HepG2 (cell line): ENCODE data around the gene SLC13A5. TPM values are rescaled to one million over a fixed set of nuclear protein-coding genes. Genes with fewer than 3 reads are reported as not detected.

ENCODE experiments used
- ARNT2 ChIP-seq: sonication (generic); formaldehyde crosslinking; IDR thresholded peaks from 2 replicates; pipeline ENCODE4 v1.8.0; 2022; ENCODE audit warnings: mild to moderate bottlenecking, low read depth, missing genetic modification reagents, moderate library complexity
- BORCS8-MEF2B ChIP-seq: sonication (generic); formaldehyde crosslinking; IDR thresholded peaks from 2 replicates; pipeline ENCODE4 v1.8.0; 2022; ENCODE audit warnings: mild to moderate bottlenecking, missing genetic modification reagents
- NFYB ChIP-seq: sonication (generic); formaldehyde crosslinking; IDR thresholded peaks from 2 replicates; pipeline ENCODE4 v1.4.0; 2020; ENCODE audit warnings: missing genetic modification reagents
- NR2C2 ChIP-seq: sonication (generic); formaldehyde crosslinking; IDR thresholded peaks from 2 replicates; pipeline ENCODE4 v1.4.0; 2020; ENCODE audit warnings: missing genetic modification reagents, mild to moderate bottlenecking, moderate library complexity, borderline replicate concordance
- TRIM24 ChIP-seq: sonication (generic); formaldehyde crosslinking; IDR thresholded peaks from 2 replicates; pipeline ENCODE4 v1.8.0; 2022; ENCODE audit warnings: mild to moderate bottlenecking, missing genetic modification reagents
- ZKSCAN1 ChIP-seq: fragments of 150-350 bp; IDR thresholded peaks from 2 replicates; pipeline ENCODE4 v1.6.1; 2014; ENCODE audit warnings: low read length
- ZNF17 ChIP-seq: sonication (generic); formaldehyde crosslinking; IDR thresholded peaks from 2 replicates; pipeline ENCODE4 v1.5.0; 2020; ENCODE audit warnings: mild to moderate bottlenecking, missing genetic modification reagents
- ZNF501 ChIP-seq: sonication (generic); formaldehyde crosslinking; IDR thresholded peaks from 2 replicates; pipeline ENCODE4 v1.5.1; 2020; ENCODE audit warnings: mild to moderate bottlenecking, moderate library complexity, missing genetic modification reagents
- ZNF883 ChIP-seq: sonication (generic); formaldehyde crosslinking; IDR thresholded peaks from 2 replicates; pipeline ENCODE4 v1.5.1; 2020; ENCODE audit warnings: mild to moderate bottlenecking, missing genetic modification reagents; ENCODE audit errors: not compliant biosample characterization
- polyA plus RNA-seq, 8 experiments: library from polyadenylated mRNA; depleted of rRNA in 3 of 8; stranded (reverse) in 7 of 8; unstranded in 1 of 8; fragments of >200 nt; fragmentation: Illumina TruSeq in 4 of 8; extraction: Trizol in 4 of 8; gene quantifications; 2 replicates each; pipeline versions ENCODE4 v1.2.1 to v1.2.3, GENCODE V29; 2011 to 2016; ENCODE audit warnings: low read depth in 4 of 8, missing spikeins in 1 of 8, mixed read lengths in 1 of 8; ENCODE audit not compliant: insufficient read depth in 1 of 8
- total RNA-seq, 5 experiments: library from RNA; depleted of rRNA; stranded (reverse); fragments of >200 nt; fragmentation: Illumina TruSeq; extraction: Trizol; gene quantifications; 2 replicates each; pipeline ENCODE4 v1.2.3, GENCODE V29; 2016; ENCODE audit warnings: low read depth in 1 of 5
- TF ChIP-seq, protein P1 (sequence below), 2 experiments: fragments of 450-650 bp in 1 of 2; sonication (generic) in 1 of 2; formaldehyde crosslinking in 1 of 2; IDR thresholded peaks; 2 replicates each; pipeline versions ENCODE4 v1.6.1 to v1.8.0; 2016 to 2022; ENCODE audit warnings: antibody characterized with exemption in 1 of 2, mild to moderate bottlenecking in 1 of 2, missing genetic modification reagents in 1 of 2
- TF ChIP-seq, protein P2 (sequence below): sonication (generic); formaldehyde crosslinking; IDR thresholded peaks from 2 replicates; pipeline ENCODE4 v1.4.0; 2020; ENCODE audit warnings: mild to moderate bottlenecking, missing genetic modification reagents
- TF ChIP-seq, protein P3 (sequence below): sonication (generic); formaldehyde crosslinking; IDR thresholded peaks from 2 replicates; pipeline ENCODE4 v1.5.1; 2020; ENCODE audit warnings: mild to moderate bottlenecking, moderate library complexity, missing genetic modification reagents
- TF ChIP-seq, protein P4 (sequence below): sonication (generic); formaldehyde crosslinking; IDR thresholded peaks from 2 replicates; pipeline ENCODE4 v1.5.1; 2020; ENCODE audit warnings: missing genetic modification reagents, mild to moderate bottlenecking, borderline replicate concordance
- TF ChIP-seq, protein P5 (sequence below): sonication (generic); formaldehyde crosslinking; IDR thresholded peaks from 2 replicates; pipeline ENCODE4 v1.5.1; 2020; ENCODE audit warnings: missing genetic modification reagents, mild to moderate bottlenecking, borderline replicate concordance

Gene SLC13A5
- total and polyA plus RNA-seq, 2 of the 13 experiments (the other 11 are each of a cell fraction or from before 2014, with no cell fraction given) = 42.8 to 310 TPM

DNA sequence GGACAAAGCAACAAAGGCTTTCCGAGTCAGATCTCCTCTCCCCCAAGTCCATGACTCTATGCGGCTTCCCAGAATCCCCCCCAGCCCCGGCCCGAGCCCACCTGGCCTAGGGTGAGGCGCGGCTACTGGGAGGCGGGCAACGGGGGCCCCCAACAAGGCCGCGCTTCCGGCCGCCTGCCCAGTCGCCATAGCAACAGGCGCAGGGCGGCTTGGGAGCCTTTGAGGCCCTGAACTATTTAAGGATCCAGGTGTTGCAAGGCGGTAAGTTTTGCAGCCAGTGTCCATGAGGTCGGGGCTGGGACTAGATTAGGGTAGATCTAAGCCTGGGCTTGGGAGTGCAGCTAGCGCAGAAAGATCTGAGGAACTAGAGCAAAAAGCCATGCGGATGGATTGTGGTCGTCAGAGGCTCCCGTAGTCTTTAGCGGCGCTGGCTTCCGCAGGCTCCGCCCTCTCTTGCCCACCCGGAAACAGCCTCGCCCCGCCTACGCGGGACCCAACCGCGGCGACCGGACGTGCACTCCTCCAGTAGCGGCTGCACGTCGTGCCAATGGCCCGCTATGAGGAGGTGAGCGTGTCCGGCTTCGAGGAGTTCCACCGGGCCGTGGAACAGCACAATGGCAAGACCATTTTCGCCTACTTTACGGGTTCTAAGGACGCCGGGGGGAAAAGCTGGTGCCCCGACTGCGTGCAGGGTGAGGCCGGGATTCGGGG, 72.5 kb downstream of the SLC13A5 start, which contains the start of the genes KIAA0753 and TXNDC17 (continued):
- TF ChIP-seq, protein P1, sequence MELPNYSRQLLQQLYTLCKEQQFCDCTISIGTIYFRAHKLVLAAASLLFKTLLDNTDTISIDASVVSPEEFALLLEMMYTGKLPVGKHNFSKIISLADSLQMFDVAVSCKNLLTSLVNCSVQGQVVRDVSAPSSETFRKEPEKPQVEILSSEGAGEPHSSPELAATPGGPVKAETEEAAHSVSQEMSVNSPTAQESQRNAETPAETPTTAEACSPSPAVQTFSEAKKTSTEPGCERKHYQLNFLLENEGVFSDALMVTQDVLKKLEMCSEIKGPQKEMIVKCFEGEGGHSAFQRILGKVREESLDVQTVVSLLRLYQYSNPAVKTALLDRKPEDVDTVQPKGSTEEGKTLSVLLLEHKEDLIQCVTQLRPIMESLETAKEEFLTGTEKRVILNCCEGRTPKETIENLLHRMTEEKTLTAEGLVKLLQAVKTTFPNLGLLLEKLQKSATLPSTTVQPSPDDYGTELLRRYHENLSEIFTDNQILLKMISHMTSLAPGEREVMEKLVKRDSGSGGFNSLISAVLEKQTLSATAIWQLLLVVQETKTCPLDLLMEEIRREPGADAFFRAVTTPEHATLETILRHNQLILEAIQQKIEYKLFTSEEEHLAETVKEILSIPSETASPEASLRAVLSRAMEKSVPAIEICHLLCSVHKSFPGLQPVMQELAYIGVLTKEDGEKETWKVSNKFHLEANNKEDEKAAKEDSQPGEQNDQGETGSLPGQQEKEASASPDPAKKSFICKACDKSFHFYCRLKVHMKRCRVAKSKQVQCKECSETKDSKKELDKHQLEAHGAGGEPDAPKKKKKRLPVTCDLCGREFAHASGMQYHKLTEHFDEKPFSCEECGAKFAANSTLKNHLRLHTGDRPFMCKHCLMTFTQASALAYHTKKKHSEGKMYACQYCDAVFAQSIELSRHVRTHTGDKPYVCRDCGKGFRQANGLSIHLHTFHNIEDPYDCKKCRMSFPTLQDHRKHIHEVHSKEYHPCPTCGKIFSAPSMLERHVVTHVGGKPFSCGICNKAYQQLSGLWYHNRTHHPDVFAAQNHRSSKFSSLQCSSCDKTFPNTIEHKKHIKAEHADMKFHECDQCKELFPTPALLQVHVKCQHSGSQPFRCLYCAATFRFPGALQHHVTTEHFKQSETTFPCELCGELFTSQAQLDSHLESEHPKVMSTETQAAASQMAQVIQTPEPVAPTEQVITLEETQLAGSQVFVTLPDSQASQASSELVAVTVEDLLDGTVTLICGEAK (IDR thresholded peaks at IDR 0.05) = no peak
- TF ChIP-seq, protein P1 (CRISPR knock-in tag; IDR thresholded peaks at IDR 0.05) = peak; percentile 32
- TF ChIP-seq ZNF501 (CRISPR knock-in tag) (peak; percentile 56; the same call in 1 of the 2 replicates), ZNF883 (peak; percentile 96), NR2C2 (CRISPR knock-in tag) (peak; percentile 59; the same call in 1 of the 2 replicates), ARNT2 (peak; percentile 90), TRIM24 (no peak), ZKSCAN1 (no peak), BORCS8-MEF2B (peak; percentile 64; the same call in 1 of the 2 replicates), NFYB (CRISPR knock-in tag) (peak; percentile 33; the same call in 1 of the 2 replicates), ZNF17 (CRISPR knock-in tag) (no peak)
- TF ChIP-seq, protein P2, sequence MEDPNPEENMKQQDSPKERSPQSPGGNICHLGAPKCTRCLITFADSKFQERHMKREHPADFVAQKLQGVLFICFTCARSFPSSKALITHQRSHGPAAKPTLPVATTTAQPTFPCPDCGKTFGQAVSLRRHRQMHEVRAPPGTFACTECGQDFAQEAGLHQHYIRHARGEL (CRISPR knock-in tag) = no peak
- TF ChIP-seq, protein P3, sequence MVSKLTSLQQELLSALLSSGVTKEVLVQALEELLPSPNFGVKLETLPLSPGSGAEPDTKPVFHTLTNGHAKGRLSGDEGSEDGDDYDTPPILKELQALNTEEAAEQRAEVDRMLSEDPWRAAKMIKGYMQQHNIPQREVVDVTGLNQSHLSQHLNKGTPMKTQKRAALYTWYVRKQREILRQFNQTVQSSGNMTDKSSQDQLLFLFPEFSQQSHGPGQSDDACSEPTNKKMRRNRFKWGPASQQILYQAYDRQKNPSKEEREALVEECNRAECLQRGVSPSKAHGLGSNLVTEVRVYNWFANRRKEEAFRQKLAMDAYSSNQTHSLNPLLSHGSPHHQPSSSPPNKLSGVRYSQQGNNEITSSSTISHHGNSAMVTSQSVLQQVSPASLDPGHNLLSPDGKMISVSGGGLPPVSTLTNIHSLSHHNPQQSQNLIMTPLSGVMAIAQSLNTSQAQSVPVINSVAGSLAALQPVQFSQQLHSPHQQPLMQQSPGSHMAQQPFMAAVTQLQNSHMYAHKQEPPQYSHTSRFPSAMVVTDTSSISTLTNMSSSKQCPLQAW = peak; percentile 64; the same call in 1 of the 2 replicates
- TF ChIP-seq, protein P4, sequence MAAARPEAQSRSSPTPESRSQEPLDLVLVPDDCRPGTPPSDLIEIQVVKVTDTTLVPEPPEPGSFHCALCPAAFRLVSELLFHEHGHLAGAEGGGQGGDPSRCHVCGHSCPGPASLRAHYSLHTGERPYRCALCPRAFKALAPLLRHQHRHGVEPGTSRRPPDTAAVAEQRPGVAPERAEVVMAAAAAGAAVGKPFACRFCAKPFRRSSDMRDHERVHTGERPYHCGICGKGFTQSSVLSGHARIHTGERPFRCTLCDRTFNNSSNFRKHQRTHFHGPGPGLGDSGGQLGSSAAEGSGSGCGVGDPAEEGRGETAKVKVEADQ = peak; percentile 77
- TF ChIP-seq, protein P5, sequence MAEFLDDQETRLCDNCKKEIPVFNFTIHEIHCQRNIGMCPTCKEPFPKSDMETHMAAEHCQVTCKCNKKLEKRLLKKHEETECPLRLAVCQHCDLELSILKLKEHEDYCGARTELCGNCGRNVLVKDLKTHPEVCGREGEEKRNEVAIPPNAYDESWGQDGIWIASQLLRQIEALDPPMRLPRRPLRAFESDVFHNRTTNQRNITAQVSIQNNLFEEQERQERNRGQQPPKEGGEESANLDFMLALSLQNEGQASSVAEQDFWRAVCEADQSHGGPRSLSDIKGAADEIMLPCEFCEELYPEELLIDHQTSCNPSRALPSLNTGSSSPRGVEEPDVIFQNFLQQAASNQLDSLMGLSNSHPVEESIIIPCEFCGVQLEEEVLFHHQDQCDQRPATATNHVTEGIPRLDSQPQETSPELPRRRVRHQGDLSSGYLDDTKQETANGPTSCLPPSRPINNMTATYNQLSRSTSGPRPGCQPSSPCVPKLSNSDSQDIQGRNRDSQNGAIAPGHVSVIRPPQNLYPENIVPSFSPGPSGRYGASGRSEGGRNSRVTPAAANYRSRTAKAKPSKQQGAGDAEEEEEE (CRISPR knock-in tag) = no peak
